GM12892 (cell line): ENCODE data around the gene OSBPL10.

Source experiments
- DNase-seq: peaks from one replicate; pipeline ENCODE4 v3.0.0; 2011; ENCODE audit not compliant: insufficient read length
- FAIRE-seq: peaks from 2 replicates; lab custom pipeline; 2011; peaks lifted over from hg19 to GRCh38; lab: Jason Lieb, UNC
- POLR2A ChIP-seq: IDR thresholded peaks from 2 replicates; pipeline ENCODE4 v1.6.1; 2011; ENCODE audit warnings: low read depth, low read length, control low read depth
- POLR2AphosphoS5 ChIP-seq: IDR thresholded peaks from 2 replicates; pipeline ENCODE4 v1.6.1; 2011; ENCODE audit warnings: low read depth, low read length, control low read depth
- TAF1 ChIP-seq: IDR thresholded peaks from 2 replicates; pipeline ENCODE4 v1.6.1; 2011; ENCODE audit warnings: low read depth, mild to moderate bottlenecking, control low read depth, low read length, borderline replicate concordance

OSBPL10 gene

DNA sequence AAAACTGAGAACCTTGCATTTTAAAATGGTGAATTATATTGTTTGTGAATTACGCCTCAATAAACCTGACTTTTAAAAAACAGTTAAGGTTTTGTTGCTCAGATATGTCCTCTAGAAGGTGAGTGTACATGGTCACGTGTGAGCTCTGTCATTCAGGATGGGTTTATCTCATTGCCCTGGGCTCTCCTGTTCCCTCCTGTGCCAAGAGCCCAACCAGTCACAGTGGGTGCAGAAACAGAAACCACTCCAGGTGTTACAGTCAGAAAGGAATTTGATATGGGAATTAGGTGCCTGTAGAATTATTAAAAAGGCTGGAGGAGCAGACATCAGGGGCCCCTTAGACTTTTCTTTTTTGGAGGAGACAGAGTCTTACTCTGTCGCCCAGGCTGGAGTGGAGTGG, 252.0 kb downstream of the OSBPL10 start:
- no peak for DNase-seq
- TF ChIP-seq POLR2A (no peak), TAF1 (no peak), POLR2AphosphoS5 (no peak)
- no peak for FAIRE-seq

DNA sequence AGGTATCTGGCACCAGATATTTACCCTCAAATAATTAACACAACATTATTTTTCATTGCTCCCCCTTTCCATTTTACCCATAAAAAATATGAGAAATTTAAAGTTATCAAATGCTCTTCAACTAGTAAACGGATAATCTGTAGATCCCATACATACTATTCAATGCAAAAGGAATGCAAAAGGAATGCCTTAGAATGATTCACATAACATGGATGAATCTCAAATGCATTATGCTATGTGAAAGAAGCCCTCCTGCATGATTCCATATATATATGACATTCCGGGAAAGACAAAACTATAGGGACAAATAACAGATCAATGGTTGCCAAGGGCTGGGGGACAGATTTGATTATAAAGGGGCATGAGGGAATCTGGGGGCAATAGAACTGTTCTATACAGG, 252.7 kb downstream of the OSBPL10 start:
- no peak for FAIRE-seq
- no peak for DNase-seq

GRCh38 chr3:31725976-31726375, 255.1 kb downstream of the OSBPL10 start:
- FAIRE-seq = no peak
- TF ChIP-seq POLR2A (no peak), POLR2AphosphoS5 (no peak), TAF1 (no peak)
- DNase-seq = no peak

More for the DNA sequence above, 252.7 kb downstream of the OSBPL10 start:
- TF ChIP-seq POLR2AphosphoS5 (no peak), TAF1 (no peak), POLR2A (no peak)

DNA sequence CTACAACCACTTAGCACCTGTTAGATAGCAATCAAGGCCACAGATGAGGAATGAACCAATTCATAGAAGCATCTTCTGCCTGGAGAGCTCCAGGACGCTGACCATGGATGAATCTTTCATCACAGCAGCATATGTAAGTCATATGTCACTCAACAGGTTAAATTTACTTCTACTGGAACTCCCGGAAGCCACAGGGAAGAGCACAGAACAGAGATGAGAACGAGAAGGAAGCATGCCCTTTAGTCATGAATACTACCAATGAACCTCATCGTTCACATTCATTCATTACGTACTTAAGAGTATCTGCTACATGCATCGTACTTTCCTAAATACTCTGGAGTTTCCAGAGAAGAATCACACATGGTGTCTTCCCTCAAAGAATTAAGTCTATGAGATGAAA, 255.5 kb downstream of the OSBPL10 start:
- TF ChIP-seq POLR2A (no peak), TAF1 (no peak), POLR2AphosphoS5 (no peak)
- no peak for DNase-seq

GRCh38 chr3:31724651-31725050, 256.4 kb downstream of the OSBPL10 start:
- TF ChIP-seq TAF1 = no peak
- TF ChIP-seq POLR2AphosphoS5 = no peak
- no peak for TF ChIP-seq POLR2A
- DNase-seq = no peak
- FAIRE-seq = no peak

More for the DNA sequence above, 255.5 kb downstream of the OSBPL10 start:
- no peak for FAIRE-seq

- DNase-seq (no peak), FAIRE-seq (no peak)
- TF ChIP-seq POLR2AphosphoS5 (no peak), TAF1 (no peak), POLR2A (no peak)
Observed at GRCh38 chr3:31724116-31724515, 256.9 kb downstream of the OSBPL10 start.

DNA sequence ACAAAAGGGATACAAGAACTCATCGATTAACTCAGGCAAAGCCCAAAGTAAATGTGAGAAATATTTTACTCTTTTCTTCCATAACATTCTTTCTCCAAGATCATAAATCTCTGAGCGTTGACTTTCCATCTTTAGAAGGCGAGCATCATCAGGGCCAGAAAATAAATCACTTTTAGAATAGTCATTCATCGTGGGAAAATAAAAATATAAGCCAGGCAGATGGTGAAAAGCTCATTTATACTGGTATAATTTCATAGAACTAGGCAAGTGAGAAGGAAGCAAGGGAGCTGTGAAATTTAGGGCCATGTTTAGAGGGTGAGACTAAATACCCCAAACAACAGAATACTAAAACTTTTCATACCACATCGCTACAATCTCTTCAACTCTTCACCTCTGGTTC, 257.4 kb downstream of the OSBPL10 start:
- FAIRE-seq = no peak

DNA sequence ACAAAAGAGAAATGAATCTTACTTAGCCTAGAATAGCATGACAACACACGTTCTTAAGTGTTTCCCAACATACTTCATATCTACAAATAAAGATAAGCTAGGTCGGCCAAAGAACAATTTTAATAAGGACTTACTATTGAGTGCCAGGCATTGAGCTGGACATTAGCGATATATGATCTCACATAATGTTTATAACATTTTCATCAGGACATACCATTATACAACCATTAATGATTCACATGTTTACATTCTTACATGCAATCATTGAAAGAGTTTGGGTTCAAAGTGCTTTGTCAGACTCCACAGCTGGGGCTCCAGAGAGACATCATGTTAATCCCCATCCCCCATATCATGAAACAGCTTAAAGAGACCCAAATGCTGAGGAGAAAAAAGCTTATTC, 259.4 kb downstream of the OSBPL10 start:
- no peak for TF ChIP-seq POLR2AphosphoS5
- TF ChIP-seq TAF1 = no peak
- no peak for TF ChIP-seq POLR2A
- DNase-seq (no peak), FAIRE-seq (no peak)

More for the DNA sequence above, 257.4 kb downstream of the OSBPL10 start:
- DNase-seq = no peak
- TF ChIP-seq POLR2A (no peak), TAF1 (no peak), POLR2AphosphoS5 (no peak)

- FAIRE-seq (no peak), DNase-seq (no peak)
- TF ChIP-seq TAF1 = no peak
- no peak for TF ChIP-seq POLR2AphosphoS5
- no peak for TF ChIP-seq POLR2A
Observed at GRCh38 chr3:31714495-31715280, 266.4 kb downstream of the OSBPL10 start.

DNA sequence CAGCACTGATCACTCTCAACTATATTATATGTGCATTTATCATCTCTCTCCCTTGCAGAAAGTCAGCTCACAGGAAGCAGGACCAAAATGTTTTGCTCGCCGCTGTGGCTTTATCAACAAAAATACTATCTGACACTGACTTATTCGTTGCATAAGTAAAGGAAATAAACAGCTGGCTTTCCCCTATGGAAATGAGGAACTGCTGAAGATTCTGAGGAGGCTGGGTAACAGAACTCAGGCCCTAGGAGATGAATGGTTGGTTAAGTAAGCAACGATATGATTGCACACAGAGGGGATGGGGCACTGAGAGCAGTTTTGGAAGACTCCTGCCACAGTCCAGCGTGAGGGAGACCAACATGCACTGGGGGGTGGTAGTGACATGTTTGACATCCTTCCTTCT, 267.2 kb downstream of the OSBPL10 start:
- FAIRE-seq = no peak
- no peak for DNase-seq
- TF ChIP-seq TAF1 (no peak), POLR2AphosphoS5 (no peak), POLR2A (no peak)

DNA sequence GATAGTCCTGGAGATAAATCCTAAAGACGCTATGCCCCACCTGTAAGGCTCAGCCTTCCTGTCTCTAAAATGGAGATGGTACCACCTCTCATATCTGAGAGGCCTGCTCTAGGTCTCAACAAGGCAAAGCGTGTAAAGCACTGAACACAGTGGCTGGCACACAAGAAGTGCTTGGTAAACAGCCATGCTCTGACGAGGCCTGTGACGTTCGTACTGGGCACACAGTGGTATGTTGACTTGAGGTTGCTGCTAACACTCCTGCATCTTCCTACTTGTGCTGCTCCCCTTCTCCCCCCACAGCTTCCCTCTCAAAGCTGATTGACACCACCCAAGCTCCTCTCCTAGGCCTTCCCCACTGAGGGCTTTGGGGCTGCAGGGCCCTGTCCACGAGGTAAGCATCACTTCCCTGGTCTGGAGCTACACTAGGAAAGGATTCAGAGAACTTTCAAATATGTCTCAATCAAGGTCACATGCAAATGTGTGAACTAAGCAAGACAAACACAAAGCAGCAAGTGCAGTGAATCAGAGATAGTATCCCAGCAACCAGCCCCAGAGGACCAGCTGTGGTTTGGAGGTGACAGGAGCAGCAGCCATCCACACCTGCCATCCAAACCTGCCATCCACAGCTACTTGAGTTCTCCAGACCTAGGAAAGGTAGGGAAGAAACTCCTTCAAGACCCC, 270.8 kb downstream of the OSBPL10 start:
- DNase-seq = no peak
- FAIRE-seq = no peak
- TF ChIP-seq POLR2A (no peak), TAF1 (no peak), POLR2AphosphoS5 (no peak)

DNA sequence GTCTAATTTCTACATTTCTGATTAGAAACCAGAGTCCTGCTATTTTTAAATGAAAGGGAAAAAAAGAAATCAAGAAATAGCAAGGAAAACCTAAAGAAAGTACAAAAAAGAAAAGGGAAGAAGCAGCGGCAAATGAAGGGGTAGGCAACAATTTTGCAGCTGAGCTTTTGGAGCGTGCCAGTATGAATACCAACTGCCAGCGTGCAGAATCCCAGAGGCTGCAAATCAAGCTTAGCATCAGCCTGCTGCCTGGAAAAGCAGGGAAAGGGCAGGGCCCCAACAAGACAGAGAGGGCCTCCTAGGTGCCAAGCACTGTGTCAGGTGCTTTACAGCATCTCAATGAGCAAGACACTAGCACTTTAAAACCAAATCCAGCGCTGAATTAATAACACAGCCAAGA, 271.5 kb downstream of the OSBPL10 start:
- no peak for FAIRE-seq

More for the DNA sequence above, 271.5 kb downstream of the OSBPL10 start:
- DNase-seq = no peak
- TF ChIP-seq POLR2A (no peak), POLR2AphosphoS5 (no peak), TAF1 (no peak)
